Brain microvascular endothelial cell (primary cell): ENCODE measurements around the gene ME2.
A peak's percentile ranks its signal among the peaks of the same experiment; 100 is the strongest.
"Not testable (repeated sequence)": the region's sequence is repeated elsewhere in the genome, so short reads cannot be mapped to it uniquely, and the experiment has no call there.

Source experiments
- DNase-seq: peaks from one replicate; pipeline ENCODE4 v3.0.0-alpha.2; 2020
- H3K27ac ChIP-seq: fragments of 250-450 bp; sonication (Bioruptor Pico); 2 replicates; pipeline ENCODE4 v1.5.1; 2020; ENCODE audit warnings: mild to moderate bottlenecking, moderate library complexity
- H3K27me3 ChIP-seq: fragments of 250-450 bp; sonication (Bioruptor Pico); replicated peaks from 2 replicates; pipeline ENCODE4 v1.5.1; 2020; ENCODE audit warnings: mild to moderate bottlenecking
- H3K36me3 ChIP-seq: fragments of 250-450 bp; sonication (Bioruptor Pico); replicated peaks from 2 replicates; pipeline ENCODE4 v1.5.1; 2020; ENCODE audit warnings: mild to moderate bottlenecking
- H3K4me3 ChIP-seq: 2 replicates; pipeline ENCODE4 v1.5.1; 2011; ENCODE audit warnings: low read depth, mild to moderate bottlenecking, control low read depth, low read length, moderate library complexity
- CTCF ChIP-seq: IDR thresholded peaks from 2 replicates; pipeline ENCODE4 v1.5.1; 2011; ENCODE audit warnings: low read depth, mild to moderate bottlenecking, moderate library complexity, low read length, control low read depth, inconsistent platforms; ENCODE audit errors: missing control alignments
- in situ Hi-C: cut with HindIII; loops from 2 replicates; pipeline ENCODE4 v1.10.0; 2017; ENCODE audit warnings: low sequenced_read_pairs, low pct_ligation_motif_present

ME2 gene

GRCh38 chr18:50878345-50879301 is at the start of gene ME2:
Gene ME2 (plus strand): TSS chr18:50879118. CDS start chr18:50895821, 16,703 bp downstream.
- TF ChIP-seq CTCF: no peak
- H3K27ac ChIP-seq: peak within 1 kb of the TSS; percentile 67
- peak within 1 kb of the TSS; percentile 91 for H3K4me3 ChIP-seq
- DNase-seq: peak; percentile 69
- H3K27me3 ChIP-seq: no peaks in the 10 kb centered on the region
- no peaks in the 10 kb centered on the region for H3K36me3 ChIP-seq
- in situ Hi-C loops: no loop called here

GRCh38 chr18:50829644-50830043 is 49.3 kb upstream of the ME2 start:
- in situ Hi-C loops: no loop called here
- H3K27me3 ChIP-seq: no peaks in the 10 kb centered on the region
- H3K27ac ChIP-seq: no peak overlapping the region
- TF ChIP-seq CTCF: no peak
- no peaks in the 10 kb centered on the region for H3K36me3 ChIP-seq
- no peak for DNase-seq
- H3K4me3 ChIP-seq: no peak overlapping the region

GRCh38 chr18:50830544-50830943 is 48.4 kb upstream of the ME2 start:
- DNase-seq: no peak
- TF ChIP-seq CTCF: no peak
- no peak overlapping the region for H3K4me3 ChIP-seq
- H3K27ac ChIP-seq: no peak overlapping the region
- no peaks in the 10 kb centered on the region for H3K36me3 ChIP-seq
- no peaks in the 10 kb centered on the region for H3K27me3 ChIP-seq
- in situ Hi-C loops: no loop called here

GRCh38 chr18:50832754-50833153 is 46.2 kb upstream of the ME2 start:
- Histone ChIP-seq H3K27ac (no peak overlapping the region), H3K27me3 (no peaks in the 10 kb centered on the region), H3K4me3 (no peak overlapping the region), H3K36me3 (no peaks in the 10 kb centered on the region)
- DNase-seq: no peak
- in situ Hi-C loops: no loop called here
- TF ChIP-seq CTCF: no peak

GRCh38 chr18:50833496-50833895 is 45.4 kb upstream of the ME2 start:
- H3K36me3 ChIP-seq, H3K4me3 ChIP-seq, H3K27me3 ChIP-seq, H3K27ac ChIP-seq, DNase-seq, in situ Hi-C loops: not testable (repeated sequence)

- H3K27ac ChIP-seq: no peak overlapping the region
- no peaks in the 10 kb centered on the region for H3K36me3 ChIP-seq
- in situ Hi-C loops: no loop called here
- no peak overlapping the region for H3K4me3 ChIP-seq
- peak; percentile 17 for DNase-seq
- TF ChIP-seq CTCF: no peak
- H3K27me3 ChIP-seq: no peaks in the 10 kb centered on the region
These were observed 42.4 kb upstream of the ME2 start for GRCh38 chr18:50836521-50836957.
